HG02981 (cell line): ENCODE measurements around the gene SPDYE17.
"Not testable (repeated sequence)": the region's sequence is repeated elsewhere in the genome, so short reads cannot be mapped to it uniquely, and the experiment has no call there.

Experiments
- ATAC-seq: cut with Tn5 transposase; IDR thresholded peaks from one replicate; pipeline ENCODE4 v1.9.1; 2021; ENCODE audit warnings: mild to moderate bottlenecking, moderate library complexity; ENCODE audit not compliant: unreplicated experiment

Gene SPDYE17

DNA sequence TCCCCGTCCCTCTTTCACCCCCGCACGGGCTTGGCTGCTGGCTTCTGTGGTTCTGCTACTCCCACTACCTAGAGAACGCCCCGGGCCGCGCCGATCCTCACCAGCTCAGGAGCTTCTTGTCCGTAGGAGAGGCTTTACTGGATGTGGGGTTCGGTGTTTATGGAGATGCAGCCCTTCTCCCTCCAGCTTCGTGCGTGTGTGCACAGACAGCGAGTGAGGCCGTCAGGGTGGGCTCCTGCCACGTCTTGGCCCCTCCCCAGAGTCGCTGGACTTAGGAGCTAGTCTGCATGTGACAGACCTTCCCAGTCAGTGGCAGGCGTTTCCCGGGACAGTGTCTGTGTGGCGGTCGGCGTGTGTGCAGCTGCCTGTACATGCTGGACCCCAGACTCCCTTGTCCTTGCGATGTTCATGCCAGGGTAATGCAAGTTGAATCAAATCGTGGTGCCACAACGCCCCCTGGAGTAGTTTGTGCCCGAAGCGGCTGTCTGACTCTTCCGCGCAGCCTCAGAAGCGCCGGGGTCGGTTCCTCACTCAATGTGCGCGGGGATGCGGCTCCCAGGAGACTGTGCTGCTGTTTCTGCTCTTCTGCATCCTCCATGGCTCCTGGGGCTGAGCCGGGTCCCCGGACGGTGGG lies 32.6 kb downstream of the SPDYE17 start:
- not testable (repeated sequence) for ATAC-seq

DNA sequence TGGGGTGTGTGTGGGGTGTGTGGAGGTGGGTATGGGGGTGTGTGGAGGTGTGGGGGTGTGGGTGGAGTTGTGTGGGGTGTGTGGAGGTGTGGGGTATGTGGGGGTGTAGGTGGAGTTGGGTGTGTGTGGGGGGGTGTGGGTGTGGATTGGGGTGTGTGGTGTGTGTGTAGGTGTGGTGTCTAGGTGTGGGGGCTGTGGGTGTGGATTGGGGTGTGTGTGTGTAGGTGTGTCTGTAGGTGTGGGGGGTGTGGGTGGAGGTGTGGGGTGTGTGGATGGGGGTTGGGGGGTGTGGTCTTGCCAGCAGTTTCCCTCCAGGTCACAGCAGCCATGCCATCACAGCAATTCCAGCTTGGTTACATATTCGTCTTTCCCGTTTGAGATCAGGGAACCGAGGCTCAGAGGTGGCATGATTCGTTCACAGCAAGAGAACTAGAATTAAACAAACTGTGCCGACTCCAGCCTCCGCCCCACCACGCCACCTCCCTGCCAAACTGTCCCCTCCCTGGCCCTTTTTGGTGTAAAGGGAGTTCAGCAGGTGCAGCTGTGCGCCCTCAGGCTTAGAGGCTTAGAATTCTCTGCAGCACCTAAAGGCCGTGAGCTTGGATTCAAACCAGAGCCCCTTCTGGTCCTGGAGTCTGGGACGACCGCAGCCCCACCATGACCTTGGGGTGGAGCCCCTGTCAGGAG lies 33.3 kb downstream of the SPDYE17 start:
- not testable (repeated sequence) for ATAC-seq

DNA sequence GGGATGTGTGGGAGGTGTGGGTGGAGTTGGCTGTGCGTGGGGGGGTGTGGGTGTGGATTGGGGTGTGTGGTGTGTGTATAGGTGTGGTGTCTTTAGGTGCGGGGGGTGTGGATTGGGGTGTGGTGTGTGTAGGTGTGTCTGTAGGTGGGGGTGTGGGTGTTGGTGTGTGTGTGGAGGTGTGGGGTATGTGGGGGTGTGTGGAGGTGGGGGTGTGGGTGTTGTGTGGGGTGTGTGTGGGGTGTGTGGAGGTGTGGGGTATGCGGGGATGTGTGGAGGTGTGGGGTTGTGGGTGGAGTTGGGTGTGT lies 33.9 kb downstream of the SPDYE17 start:
- ATAC-seq = no peak

DNA sequence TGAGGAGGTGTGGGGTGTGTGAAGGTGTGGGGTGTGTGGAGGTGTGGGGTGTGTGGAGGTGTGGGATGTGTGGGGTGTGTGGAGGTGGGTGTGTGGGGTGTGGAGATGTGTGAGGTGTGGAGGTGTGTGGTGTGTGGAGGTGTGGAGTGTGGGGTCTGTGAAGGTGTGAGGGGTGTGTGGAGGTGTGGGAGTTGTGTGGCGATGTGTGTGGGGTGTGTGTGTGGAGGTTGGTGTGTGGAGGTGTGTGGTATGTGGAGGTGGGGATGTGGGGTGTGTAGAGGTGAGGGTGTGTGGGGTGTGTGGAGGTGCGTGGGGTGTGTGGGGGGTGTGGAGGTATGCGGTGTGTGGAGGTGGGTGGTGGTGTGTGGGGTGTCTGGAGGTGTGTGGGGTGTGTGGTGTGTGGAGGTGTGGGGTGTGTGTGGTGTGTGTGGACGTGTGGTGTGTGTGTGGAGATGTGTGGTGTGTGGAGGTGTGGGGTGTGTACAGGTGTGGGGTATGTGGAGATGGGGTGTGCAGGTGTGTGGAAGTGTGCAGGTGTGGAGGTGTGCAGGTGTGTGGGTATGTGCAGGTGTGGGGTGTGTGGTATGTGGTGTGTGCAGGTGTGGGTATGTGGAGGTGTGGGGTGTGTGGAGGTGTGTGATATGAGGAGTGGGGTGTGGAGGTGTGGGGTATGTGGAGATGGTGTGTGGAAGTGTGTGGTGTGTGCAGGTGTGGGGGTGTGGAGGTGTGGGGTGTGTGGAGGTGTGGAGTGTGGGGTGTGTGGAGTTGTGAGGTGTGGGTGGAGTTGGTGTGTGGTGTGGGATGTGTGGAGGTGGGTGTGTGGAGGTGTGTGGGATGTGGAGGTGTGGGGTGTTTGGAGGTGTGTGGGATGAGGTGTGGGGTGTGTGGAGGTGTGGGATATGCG lies 34.5 kb downstream of the SPDYE17 start:
- ATAC-seq = no peak

DNA sequence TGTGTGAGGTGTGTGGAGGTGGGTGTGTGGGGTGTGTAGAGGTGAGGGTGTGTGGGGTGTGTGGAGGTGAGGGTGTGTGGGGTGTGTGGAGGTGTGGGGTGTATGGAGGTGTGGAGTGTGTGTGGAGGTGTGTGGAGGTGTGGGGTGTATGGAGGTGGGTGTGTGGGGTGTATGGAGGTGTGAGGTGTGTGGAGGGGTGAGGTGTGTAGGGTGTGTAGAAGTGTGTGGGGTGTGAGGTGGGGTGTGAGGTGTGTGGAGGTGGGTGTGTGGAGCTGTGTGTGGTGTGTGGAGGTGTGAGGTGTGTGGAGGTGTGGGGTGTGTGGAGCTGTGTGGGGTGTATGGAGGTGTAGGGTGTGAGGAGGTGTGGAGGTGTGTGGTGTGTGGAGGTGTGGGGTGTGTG lies 35.2 kb downstream of the SPDYE17 start:
- not testable (repeated sequence) for ATAC-seq

DNA sequence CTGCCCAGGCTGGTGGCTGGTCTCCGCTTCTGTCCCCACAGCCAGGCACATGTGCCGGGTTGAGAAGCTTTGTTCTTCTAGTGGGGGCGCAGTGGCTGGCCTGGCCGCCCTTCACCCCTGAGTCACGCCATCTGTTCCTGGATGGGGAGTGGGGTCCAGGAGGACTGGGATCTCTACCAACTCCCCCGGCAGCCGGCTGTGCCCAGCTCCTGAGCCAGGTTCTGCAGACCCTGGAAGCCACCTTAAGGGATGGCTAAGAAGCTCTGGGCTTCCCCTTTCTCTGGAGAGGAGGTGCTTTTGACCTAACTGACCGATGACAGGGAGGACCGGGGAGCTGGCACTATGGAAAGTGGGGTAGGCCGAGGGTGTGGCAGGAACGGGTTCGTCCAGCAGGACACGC lies 37.9 kb downstream of the SPDYE17 start:
- not testable (repeated sequence) for ATAC-seq

DNA sequence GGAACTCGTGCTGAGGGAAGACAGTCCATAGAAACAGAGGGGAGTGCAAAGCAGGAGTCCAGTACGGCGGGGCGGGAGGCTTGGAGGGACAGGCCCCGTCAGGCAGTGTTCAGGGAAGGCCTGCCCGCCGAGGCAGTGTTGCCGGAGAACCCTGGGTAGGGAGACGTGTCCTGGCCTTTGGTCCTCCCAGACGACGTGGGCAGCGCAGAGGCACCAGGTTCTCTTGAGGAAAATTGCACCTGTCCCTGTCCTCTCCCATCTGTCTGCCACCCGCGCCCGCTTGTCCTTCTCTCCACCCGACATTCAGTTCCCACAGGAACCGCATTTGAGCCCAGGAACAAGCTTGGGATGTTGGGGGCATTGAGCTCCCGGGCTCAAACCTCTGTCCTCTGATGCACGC lies 38.3 kb downstream of the SPDYE17 start:
- not testable (repeated sequence) for ATAC-seq

DNA sequence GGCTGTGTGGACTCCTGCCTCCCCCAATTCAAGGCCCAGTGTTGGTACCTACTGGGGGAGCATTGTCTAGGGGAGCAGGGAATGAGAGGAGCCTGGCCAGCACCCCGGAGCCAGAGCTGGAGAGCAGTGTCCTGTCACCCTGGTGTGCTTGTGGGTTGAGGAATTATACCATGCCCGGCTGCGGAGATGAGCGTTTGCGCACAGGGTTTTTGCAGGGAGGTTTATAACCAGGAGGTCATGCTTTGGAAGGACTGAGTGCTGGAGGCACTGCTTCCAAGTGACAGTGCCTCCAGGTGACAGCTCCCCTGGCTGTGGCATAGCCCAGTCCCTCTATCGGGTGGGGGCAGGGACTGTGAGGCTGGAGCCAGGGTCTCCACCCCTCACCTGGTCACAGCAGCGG lies 39.3 kb downstream of the SPDYE17 start:
- ATAC-seq = not testable (repeated sequence)

DNA sequence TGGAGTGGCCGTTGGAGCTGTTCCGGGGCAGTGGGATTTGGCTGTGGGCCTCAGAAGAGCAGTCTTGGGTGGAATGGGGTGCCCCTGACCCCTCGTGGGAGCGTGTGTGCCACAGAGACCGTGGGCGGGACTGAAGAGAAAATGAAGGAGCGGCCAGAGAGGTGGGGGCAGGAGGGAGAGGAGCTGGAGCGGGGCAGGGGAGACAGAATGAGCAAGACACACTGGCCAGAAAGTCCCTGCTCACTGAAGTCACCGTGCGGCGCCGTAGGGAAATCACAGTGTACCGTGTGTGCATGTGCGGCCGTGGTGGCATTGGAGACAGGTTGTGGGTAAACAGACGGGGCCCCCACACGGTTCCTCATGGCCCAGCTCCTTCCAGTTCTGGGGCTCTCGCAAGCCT lies 40.0 kb downstream of the SPDYE17 start:
- ATAC-seq = not testable (repeated sequence)

DNA sequence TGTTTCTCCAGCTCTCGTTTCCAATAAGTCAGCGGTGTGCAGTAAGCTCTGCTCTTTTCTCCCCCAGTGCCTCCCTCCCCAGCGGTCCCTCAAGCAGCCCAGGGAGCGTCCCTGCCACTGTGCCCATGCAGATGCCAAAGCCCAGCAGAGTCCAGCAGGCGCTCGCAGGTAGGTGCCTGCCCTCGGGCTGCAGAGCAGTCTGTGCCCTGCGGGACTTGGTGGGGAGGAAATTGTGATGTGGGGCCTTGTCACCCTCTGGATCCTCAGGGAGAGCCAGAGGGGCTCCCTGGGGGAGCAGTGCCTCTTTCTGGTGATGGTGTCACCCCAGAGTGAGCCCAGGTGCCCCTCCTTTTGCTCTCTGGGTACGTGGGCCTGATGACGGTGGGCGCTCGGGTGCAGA lies 42.0 kb downstream of the SPDYE17 start:
- not testable (repeated sequence) for ATAC-seq

DNA sequence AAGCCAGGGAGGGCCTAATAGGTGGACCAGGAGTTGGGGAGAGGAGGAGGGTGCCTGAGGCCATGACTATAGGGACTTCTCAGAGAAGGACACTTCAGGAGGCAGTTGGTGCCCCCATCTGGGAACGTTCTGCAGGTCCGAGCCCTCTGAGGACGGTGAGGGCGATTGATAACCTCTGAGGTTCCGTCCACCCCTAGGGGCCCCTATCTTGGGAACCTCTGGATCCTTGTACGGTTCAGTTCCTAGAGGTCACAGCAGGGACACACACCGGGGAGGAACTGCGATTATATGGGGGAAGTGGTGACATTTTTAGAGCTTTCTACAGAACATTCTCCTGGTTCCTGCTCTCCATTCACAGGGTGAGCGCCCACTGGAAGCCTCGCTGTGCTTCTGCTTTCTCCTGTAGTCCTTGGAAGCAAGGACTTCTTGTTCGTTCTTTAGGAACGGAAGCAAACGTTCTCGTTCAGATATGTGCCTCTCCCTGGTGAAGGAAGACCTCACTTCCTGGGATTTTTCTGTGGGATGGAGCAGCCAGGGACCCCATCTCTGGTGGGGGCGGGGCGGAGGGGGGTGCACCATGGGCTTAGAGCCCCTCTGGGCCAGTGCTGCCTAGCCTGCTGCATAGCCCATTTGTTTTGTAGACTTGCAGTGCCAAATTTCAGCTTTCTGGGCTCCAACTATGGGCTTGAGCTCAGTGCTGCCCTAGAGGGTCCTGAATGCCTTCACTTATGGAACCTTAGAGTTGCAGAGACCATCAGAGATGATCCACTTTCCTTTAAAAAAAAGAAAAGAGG lies 46.0 kb downstream of the SPDYE17 start:
- not testable (repeated sequence) for ATAC-seq

DNA sequence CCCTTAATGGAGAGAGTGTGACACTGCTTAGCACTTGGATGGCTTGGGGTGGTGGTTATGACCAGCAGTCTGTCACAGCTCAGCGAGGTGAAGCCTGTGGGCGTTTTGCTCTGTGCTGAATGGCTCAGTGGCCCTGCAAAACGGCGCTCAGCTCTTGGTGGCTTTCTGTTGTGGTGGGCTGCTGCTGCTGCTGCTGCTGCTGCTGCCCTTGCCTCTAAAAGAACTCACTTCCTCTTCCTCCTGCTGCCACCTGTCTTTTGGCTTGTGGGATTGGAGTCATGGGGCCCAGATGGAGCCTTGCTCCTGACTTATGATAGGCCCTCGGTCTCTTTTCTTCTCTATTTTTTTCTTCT lies 47.4 kb downstream of the SPDYE17 start:
- peak; percentile 97 for ATAC-seq

DNA sequence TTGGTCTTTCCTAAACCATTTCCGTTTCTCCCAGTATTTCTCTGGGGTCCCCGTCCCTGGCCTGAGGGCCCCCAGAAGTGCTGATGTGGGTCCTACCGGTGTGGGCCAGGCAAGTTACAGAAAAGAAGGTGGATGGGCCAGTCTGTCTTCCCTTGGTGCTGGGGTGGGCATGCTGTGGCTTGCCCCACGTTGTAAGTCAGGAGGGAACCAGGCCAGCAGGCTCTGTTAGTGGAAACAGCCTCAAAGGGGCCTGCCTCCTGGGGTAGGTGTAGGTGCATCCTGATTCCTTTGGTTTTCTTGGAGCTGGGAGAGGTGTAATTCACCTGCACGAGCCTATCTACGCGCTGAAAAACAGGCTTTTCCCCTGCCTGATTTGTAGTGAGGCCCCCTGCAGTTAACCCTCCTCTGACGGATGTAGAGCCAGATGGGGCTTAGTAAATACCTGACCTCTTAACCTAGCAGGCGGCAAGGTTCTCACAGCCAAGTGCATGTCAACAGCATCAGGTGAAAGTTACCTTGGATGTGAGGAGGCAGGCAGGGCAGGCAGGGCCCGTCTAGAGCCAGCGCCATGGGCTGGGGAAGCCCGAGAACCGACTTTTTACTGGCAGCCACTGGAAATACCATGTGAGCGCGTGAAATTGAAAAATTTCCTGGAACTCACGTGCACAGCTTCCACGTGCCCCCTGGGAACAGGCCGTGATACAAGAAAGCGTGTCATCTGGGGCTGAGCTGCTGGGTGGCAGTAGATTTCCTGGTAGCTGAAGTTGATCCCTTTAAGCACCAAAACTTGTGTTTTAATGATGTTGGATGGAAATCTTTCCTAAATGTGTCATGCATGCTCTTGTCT lies 48.0 kb downstream of the SPDYE17 start:
- peak; percentile 15 for ATAC-seq

DNA sequence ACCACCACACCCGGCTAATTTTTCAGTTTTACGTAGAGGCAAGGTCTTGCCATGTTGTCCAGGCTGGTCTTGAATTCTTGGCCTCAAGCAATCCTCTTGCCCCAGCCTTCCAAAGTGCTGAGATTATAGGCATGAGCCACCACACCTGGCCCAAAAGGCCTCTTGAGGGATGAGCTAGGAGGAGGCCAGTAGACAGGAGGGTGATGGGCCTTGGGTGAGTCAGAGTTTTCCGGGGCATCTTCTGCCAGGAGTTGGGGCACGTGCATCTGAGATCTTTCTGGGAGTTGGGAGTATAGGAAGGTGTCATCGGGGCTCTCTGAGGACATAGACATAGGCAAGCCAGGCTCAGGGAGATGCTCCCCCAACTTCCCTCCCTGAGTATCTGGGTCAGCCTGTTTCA lies 48.8 kb downstream of the SPDYE17 start:
- ATAC-seq = not testable (repeated sequence)

DNA sequence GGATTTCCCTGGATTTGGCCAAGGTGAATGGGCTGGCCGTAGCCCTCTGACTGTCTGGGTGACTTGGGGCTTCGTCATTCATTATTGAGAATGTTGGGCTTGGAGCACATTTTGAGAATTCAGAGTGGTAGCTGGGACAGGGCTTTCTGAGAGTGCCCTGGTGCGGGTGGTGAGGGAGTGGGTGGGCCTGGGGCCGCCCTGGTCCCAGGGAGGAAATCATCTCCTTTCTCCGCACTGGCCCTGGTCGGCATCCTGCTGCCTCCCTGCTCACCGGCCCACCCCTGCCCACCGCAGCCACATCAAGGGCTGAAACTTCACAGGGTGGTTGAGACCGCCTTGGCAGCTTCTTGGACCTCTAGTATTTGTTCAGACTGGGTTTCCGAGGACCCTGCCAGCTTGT lies 49.7 kb downstream of the SPDYE17 start:
- not testable (repeated sequence) for ATAC-seq

DNA sequence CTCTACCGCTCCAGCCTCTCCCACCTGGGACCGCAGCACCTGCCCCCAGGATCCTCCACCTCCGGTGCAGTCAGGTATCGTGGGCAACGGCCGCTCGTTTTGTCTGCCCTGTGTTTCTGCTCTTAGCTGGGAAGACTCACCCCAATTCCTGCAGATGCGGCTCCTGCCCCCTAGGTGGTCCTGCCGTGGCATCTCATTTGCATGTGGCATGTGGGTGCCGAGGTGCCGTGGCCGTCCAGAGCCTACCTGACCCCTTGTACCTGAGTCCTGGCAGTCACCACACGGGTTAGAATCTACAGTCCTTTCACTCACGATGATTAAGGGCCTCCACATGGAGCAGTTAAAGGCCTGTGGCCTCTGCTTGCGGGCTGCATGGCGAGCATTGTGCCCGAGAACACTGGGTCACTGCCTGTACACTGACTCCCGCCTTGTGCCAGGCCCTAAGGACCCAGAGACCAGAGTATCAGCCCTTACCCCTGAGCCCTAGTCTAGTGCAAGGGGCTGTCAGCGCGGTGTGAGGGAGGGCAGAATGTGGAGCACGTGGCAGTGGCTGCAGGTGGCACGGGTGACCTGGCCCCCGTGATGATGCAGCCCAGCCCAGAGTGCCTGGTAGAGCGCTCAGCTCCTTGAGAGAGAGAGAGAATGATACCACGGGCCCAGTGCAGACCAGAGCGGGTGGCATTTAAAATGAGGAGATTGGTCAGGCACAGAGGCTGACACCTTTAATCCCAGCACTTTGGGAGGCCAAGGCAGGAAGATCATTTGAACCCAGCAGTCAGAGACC lies 50.8 kb downstream of the SPDYE17 start:
- not testable (repeated sequence) for ATAC-seq

DNA sequence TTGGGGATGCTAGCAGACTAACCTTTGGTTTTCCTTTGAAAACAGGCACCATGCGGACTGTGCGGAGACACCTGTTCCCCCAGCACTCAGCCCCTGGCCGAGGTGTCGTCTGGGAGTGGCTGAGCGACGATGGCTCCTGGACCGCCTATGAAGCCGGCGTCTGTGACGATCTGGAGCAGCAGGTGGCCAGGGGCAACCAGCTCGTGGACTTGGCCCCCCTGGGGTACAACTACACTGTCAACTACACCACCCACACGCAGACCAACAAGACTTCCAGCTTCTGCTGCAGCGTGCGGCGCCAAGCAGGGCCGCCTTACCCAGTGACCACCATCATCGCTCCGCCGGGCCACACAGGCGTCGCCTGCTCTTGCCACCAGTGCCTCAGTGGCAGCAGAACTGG lies 51.6 kb downstream of the SPDYE17 start:
- ATAC-seq = not testable (repeated sequence)

DNA sequence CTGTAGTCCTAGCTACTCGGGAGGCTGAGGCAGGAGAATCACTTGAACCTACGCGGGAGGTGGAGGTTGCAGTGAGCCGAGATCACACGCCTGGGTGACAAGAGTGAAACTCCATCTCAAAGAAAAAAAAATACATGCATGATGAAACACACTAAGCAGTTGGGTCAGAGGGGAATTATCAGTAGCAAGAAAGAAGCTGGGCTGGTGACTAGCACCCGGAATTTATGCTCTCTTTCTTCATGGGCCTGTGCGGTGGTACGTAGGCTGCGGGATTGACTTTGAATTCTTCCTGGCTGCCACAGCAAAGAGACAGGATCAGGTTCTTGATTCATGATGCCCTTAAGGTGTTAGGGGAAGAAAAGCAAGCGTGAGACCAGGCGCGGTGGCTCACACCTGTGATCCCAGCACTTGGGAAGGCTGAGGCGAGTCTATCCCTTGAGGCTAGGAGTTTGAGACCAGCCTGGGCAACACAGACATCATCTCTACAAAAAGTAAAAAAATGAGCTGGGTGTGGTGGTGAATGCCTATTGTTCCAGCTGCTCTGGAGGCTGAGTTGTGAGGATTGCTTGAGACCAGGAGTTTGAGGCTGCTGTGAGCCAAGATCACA lies 54.3 kb downstream of the SPDYE17 start:
- ATAC-seq = not testable (repeated sequence)
